G401 (cell line): ENCODE measurements around the gene TEKTIP1. TPM values are rescaled to one million over a fixed set of nuclear protein-coding genes. Genes with fewer than 3 reads are reported as not detected.
"Not testable (repeated sequence)": the region's sequence is repeated elsewhere in the genome, so short reads cannot be mapped to it uniquely, and the experiment has no call there.

Source experiments
- DNase-seq: peaks from one replicate; pipeline ENCODE4 v3.0.0-alpha.2; 2015; ENCODE audit warnings: low spot score
- in situ Hi-C: cut with HindIII; loops from 2 replicates; pipeline ENCODE4 v1.10.0; 2016; ENCODE audit warnings: low sequenced_read_pairs, mixed read lengths
- total RNA-seq: library from RNA; depleted of rRNA; stranded (reverse); fragments of >200 nt; shearing (Covaris generic); gene quantifications from 2 replicates; pipeline ENCODE4 v1.2.3, GENCODE V29; 2014

The TEKTIP1 gene
- total RNA-seq, 1 experiment from 2014 or later = not detected

- no peak for DNase-seq
- in situ Hi-C loops = no loop called here
These were observed 32.3 kb upstream of the TEKTIP1 start for GRCh38 chr19:3506384-3507340.

GRCh38 chr19:3507371-3508120, 31.4 kb upstream of the TEKTIP1 start:
- in situ Hi-C loops = no loop called here
- peak; percentile 34 for DNase-seq

- DNase-seq = not testable (repeated sequence)
These were observed 30.8 kb upstream of the TEKTIP1 start for GRCh38 chr19:3508121-3508661.

GRCh38 chr19:3508771-3509535, 30.0 kb upstream of the TEKTIP1 start:
- DNase-seq = no peak
- in situ Hi-C loops = no loop called here

More at GRCh38 chr19:3508121-3508661, 30.8 kb upstream of the TEKTIP1 start:
- in situ Hi-C loops = not testable (repeated sequence)

- DNase-seq = no peak
- in situ Hi-C loops = no loop called here
These were observed 29.4 kb upstream of the TEKTIP1 start for GRCh38 chr19:3509566-3509989.

GRCh38 chr19:3510727-3511126, 28.2 kb upstream of the TEKTIP1 start:
- in situ Hi-C loops = no loop called here
- peak; percentile 40 for DNase-seq

GRCh38 chr19:3511506-3512251, 27.3 kb upstream of the TEKTIP1 start:
- no peak for DNase-seq
- in situ Hi-C loops = no loop called here

- peak; percentile 45 for DNase-seq
These were observed 26.3 kb upstream of the TEKTIP1 start for GRCh38 chr19:3512562-3513228.

GRCh38 chr19:3513229-3514140, 25.5 kb upstream of the TEKTIP1 start:
- no peak for DNase-seq
- in situ Hi-C loops = no loop called here

More at GRCh38 chr19:3512562-3513228, 26.3 kb upstream of the TEKTIP1 start:
- in situ Hi-C loops = no loop called here

- no peak for DNase-seq
- in situ Hi-C loops = no loop called here
These were observed 24.0 kb upstream of the TEKTIP1 start for GRCh38 chr19:3514930-3515329.

GRCh38 chr19:3515891-3516422, 23.0 kb upstream of the TEKTIP1 start:
- peak; percentile 46 for DNase-seq
- in situ Hi-C loops = no loop called here

- peak; percentile 29 for DNase-seq
- in situ Hi-C loops = no loop called here
These were observed 22.2 kb upstream of the TEKTIP1 start for GRCh38 chr19:3516675-3517207.

GRCh38 chr19:3517638-3518037, 21.3 kb upstream of the TEKTIP1 start:
- in situ Hi-C loops = no loop called here
- DNase-seq = no peak

- in situ Hi-C loops = no loop called here
- no peak for DNase-seq
These were observed 20.7 kb upstream of the TEKTIP1 start for GRCh38 chr19:3518255-3518654.

- in situ Hi-C loops = no loop called here
- no peak for DNase-seq
These were observed 20.3 kb upstream of the TEKTIP1 start for GRCh38 chr19:3518659-3519058.

GRCh38 chr19:3519126-3519525, 19.8 kb upstream of the TEKTIP1 start:
- in situ Hi-C loops = no loop called here

More at GRCh38 chr19:3519126-3519525, 19.8 kb upstream of the TEKTIP1 start:
- DNase-seq = no peak
